IMR-90 (cell line): ENCODE results near the gene ZDHHC8. TPM values are rescaled to one million over a fixed set of nuclear protein-coding genes. Genes with fewer than 3 reads are reported as not detected.

ENCODE experiments used
- ATAC-seq: fragments of 200-7000 bp; cut with Tn5 transposase; 2 replicates; pipeline ENCODE4 v1.9.1; 2020; ENCODE audit warnings: low read depth, mild to moderate bottlenecking, moderate library complexity
- BruUV-seq: library from RNA; stranded (reverse); fragments of 400-500 nt; replicated peaks from 2 replicates; lab custom pipeline; 2021; lab: Mats Ljungman, UMichigan
- CTCF ChIA-PET: fragments of 300-600 bp; formaldehyde crosslinking; extraction: SDS; loops from one replicate; lab custom pipeline; 2021; ENCODE audit warnings: antibody characterized with exemption; lab: Yijun Ruan, JAX
- POLR2A ChIA-PET: fragments of 300-600 bp; sonication (Branson Sonifier 250); formaldehyde crosslinking; loops from one replicate; lab custom pipeline; 2022; ENCODE audit warnings: antibody characterized with exemption; ENCODE audit not compliant: unreplicated experiment; lab: Charles Lee
- DNase-seq: peaks from one replicate; pipeline ENCODE4 v3.0.0; 2013
- H2AFZ ChIP-seq: replicated peaks from 2 replicates; pipeline ENCODE3; 2013; ENCODE audit warnings: low read length, mild to moderate bottlenecking; ENCODE audit not compliant: poor library complexity
- H2AK5ac ChIP-seq: 2 replicates; pipeline ENCODE4 v1.6.1; 2013; ENCODE audit warnings: low read depth, low read length, inconsistent platforms
- H2AK9ac ChIP-seq: replicated peaks from 2 replicates; pipeline ENCODE3; 2013; ENCODE audit warnings: mild to moderate bottlenecking, low read depth, low read length, moderate library complexity; ENCODE audit not compliant: poor library complexity
- H2BK120ac ChIP-seq: 2 replicates; pipeline ENCODE4 v1.6.1; 2013; ENCODE audit warnings: low read depth, low read length, inconsistent platforms
- H2BK15ac ChIP-seq: 3 replicates; pipeline ENCODE4 v1.6.1; 2013; ENCODE audit warnings: low read depth, low read length, inconsistent platforms
- H2BK20ac ChIP-seq: 2 replicates; pipeline ENCODE4 v1.6.1; 2013; ENCODE audit warnings: low read depth, mild to moderate bottlenecking, inconsistent platforms, low read length, moderate library complexity
- H2BK5ac ChIP-seq: 2 replicates; pipeline ENCODE4 v1.6.1; 2013; ENCODE audit warnings: mild to moderate bottlenecking, low read depth, low read length, inconsistent platforms; ENCODE audit not compliant: poor library complexity, severe bottlenecking
- H3K14ac ChIP-seq: replicated peaks from 2 replicates; pipeline ENCODE4 v1.6.1; 2013; ENCODE audit warnings: low read depth, low read length, inconsistent platforms
- H3K18ac ChIP-seq: 2 replicates; pipeline ENCODE4 v1.6.1; 2013; ENCODE audit warnings: low read depth, low read length, control low read depth
- H3K23ac ChIP-seq: 2 replicates; pipeline ENCODE4 v1.6.1; 2013; ENCODE audit warnings: low read depth, low read length, inconsistent platforms
- H3K27ac ChIP-seq: 2 replicates; pipeline ENCODE4 v1.5.1; 2013; ENCODE audit warnings: mild to moderate bottlenecking, control low read depth, low read length; ENCODE audit not compliant: insufficient read depth
- H3K27me3 ChIP-seq: 2 replicates; pipeline ENCODE4 v1.6.1; 2013; ENCODE audit warnings: low read length; ENCODE audit not compliant: control insufficient read depth, insufficient read depth
- H3K36me3 ChIP-seq: 2 replicates; pipeline ENCODE4 v1.6.1; 2013; ENCODE audit warnings: low read length, mixed read lengths; ENCODE audit not compliant: control insufficient read depth, insufficient read depth
- H3K4ac ChIP-seq: 2 replicates; pipeline ENCODE4 v1.6.1; 2013; ENCODE audit warnings: low read depth, low read length, inconsistent platforms
- H3K4me1 ChIP-seq: 2 replicates; pipeline ENCODE4 v1.6.1; 2013; ENCODE audit warnings: low read length, mixed read lengths; ENCODE audit not compliant: control insufficient read depth, insufficient read depth
- H3K4me2 ChIP-seq: 2 replicates; pipeline ENCODE4 v1.6.1; 2013; ENCODE audit warnings: low read depth, mild to moderate bottlenecking, control low read depth, low read length, moderate library complexity
- H3K4me3 ChIP-seq: 2 replicates; pipeline ENCODE4 v1.5.1; 2013; ENCODE audit warnings: low read depth, mild to moderate bottlenecking, control low read depth, low read length, moderate library complexity; ENCODE audit not compliant: insufficient read depth
- H3K56ac ChIP-seq: 2 replicates; pipeline ENCODE4 v1.6.1; 2013; ENCODE audit warnings: low read length, inconsistent platforms; ENCODE audit not compliant: insufficient read depth; ENCODE audit errors: extremely low read depth
- H3K79me1 ChIP-seq, 2 experiments: 2 replicates each; pipeline ENCODE4 v1.6.1; 2013; ENCODE audit warnings: low read length in 2 of 2, inconsistent platforms in 1 of 2, low read depth in 1 of 2
- H3K9ac ChIP-seq: 2 replicates; pipeline ENCODE4 v1.6.1; 2013; ENCODE audit warnings: low read depth, low read length, control low read depth
- H3K9me1 ChIP-seq: 2 replicates; pipeline ENCODE4 v1.6.1; 2013; ENCODE audit warnings: low read length, inconsistent platforms; ENCODE audit not compliant: insufficient read depth
- H3K9me3 ChIP-seq: 2 replicates; pipeline ENCODE4 v1.6.1; 2013; ENCODE audit warnings: low read length; ENCODE audit not compliant: control insufficient read depth, insufficient read depth
- H4K20me1 ChIP-seq: 2 replicates; pipeline ENCODE4 v1.6.1; 2013; ENCODE audit warnings: low read length, inconsistent platforms; ENCODE audit not compliant: insufficient read depth
- H4K5ac ChIP-seq: 2 replicates; pipeline ENCODE4 v1.6.1; 2013; ENCODE audit warnings: mild to moderate bottlenecking, low read depth, low read length, control low read depth
- H4K8ac ChIP-seq, 2 experiments: 2 replicates each; pipeline ENCODE4 v1.6.1; 2013; ENCODE audit warnings: low read depth in 2 of 2, low read length in 2 of 2, control low read depth in 1 of 2, inconsistent platforms in 1 of 2
- H4K91ac ChIP-seq: 2 replicates; pipeline ENCODE4 v1.6.1; 2013; ENCODE audit warnings: low read depth, low read length, inconsistent platforms; ENCODE audit not compliant: insufficient read depth
- BHLHE40 ChIP-seq: fragments of 150-350 bp; IDR thresholded peaks from 2 replicates; pipeline ENCODE4 v1.6.1; 2016; ENCODE audit warnings: mild to moderate bottlenecking, low read depth, low read length
- CEBPB ChIP-seq: IDR thresholded peaks from 2 replicates; pipeline ENCODE4 v1.6.1; 2012; ENCODE audit warnings: low read depth, low read length, improper control_type of control experiment
- CHD1 ChIP-seq: IDR thresholded peaks from 2 replicates; pipeline ENCODE4 v1.6.1; 2012; ENCODE audit warnings: low read depth, low read length, improper control_type of control experiment
- ELK1 ChIP-seq: fragments of 150-350 bp; IDR thresholded peaks from 2 replicates; pipeline ENCODE4 v1.6.1; 2016; ENCODE audit warnings: low read depth, mild to moderate bottlenecking, low read length, moderate library complexity, borderline replicate concordance
- FOS ChIP-seq: fragments of 150-350 bp; IDR thresholded peaks from 2 replicates; pipeline ENCODE4 v1.6.1; 2016; ENCODE audit warnings: low read depth, low read length
- MAFK ChIP-seq: IDR thresholded peaks from 2 replicates; pipeline ENCODE4 v1.6.1; 2012; ENCODE audit warnings: low read depth, low read length, improper control_type of control experiment
- MAZ ChIP-seq: IDR thresholded peaks from 2 replicates; pipeline ENCODE4 v1.6.1; 2012; ENCODE audit warnings: low read depth, mild to moderate bottlenecking, low read length, improper control_type of control experiment, moderate library complexity, borderline replicate concordance
- MXI1 ChIP-seq: IDR thresholded peaks from 2 replicates; pipeline ENCODE4 v1.6.1; 2012; ENCODE audit warnings: low read depth, mild to moderate bottlenecking, low read length, moderate library complexity, borderline replicate concordance
- NFE2L2 ChIP-seq: fragments of 150-350 bp; IDR thresholded peaks from 2 replicates; pipeline ENCODE4 v1.6.1; 2016; ENCODE audit warnings: low read depth, mild to moderate bottlenecking, low read length
- POLR2A ChIP-seq: IDR thresholded peaks from 2 replicates; pipeline ENCODE4 v1.6.1; 2012; ENCODE audit warnings: mild to moderate bottlenecking, low read depth, low read length
- RAD21 ChIP-seq: IDR thresholded peaks from 2 replicates; pipeline ENCODE4 v1.6.1; 2012; ENCODE audit warnings: low read length, improper control_type of control experiment
- RCOR1 ChIP-seq: IDR thresholded peaks from 2 replicates; pipeline ENCODE4 v1.6.1; 2012; ENCODE audit warnings: mild to moderate bottlenecking, low read length, improper control_type of control experiment; ENCODE audit not compliant: insufficient replicate concordance
- RFX5 ChIP-seq: IDR thresholded peaks from 2 replicates; pipeline ENCODE4 v1.8.0; 2012; ENCODE audit warnings: low read depth, mild to moderate bottlenecking, low read length, moderate library complexity
- SMC3 ChIP-seq: fragments of 150-350 bp; IDR thresholded peaks from 2 replicates; pipeline ENCODE4 v1.6.1; 2016; ENCODE audit warnings: low read depth, mild to moderate bottlenecking, antibody characterized with exemption, low read length, moderate library complexity
- USF2 ChIP-seq: fragments of 150-350 bp; IDR thresholded peaks from 2 replicates; pipeline ENCODE4 v1.6.1; 2017; ENCODE audit warnings: mild to moderate bottlenecking, antibody characterized with exemption, low read length, low read depth
- WGBS, 2 experiments: methylation state at CpG; one replicate each; pipeline versions ENCODE4 v1.1.5 to v1.1.7; 2013; ENCODE audit warnings: missing lambda C conversion rate in 2 of 2; ENCODE audit not compliant: insufficient read length in 1 of 2; ENCODE audit errors: extremely low coverage in 2 of 2; 5-methylcytosine and 5-hydroxymethylcytosine counted together
- dilution Hi-C: fragments of 300-500 bp; cut with HindIII; formaldehyde crosslinking; loops from one replicate; pipeline ENCODE4 v1.14.3; 2018; ENCODE audit warnings: low sequenced_read_pairs; ENCODE audit not compliant: unreplicated experiment
- in situ Hi-C: fragments of 300-500 bp; cut with MboI; formaldehyde crosslinking; loops from 3 replicates; pipeline ENCODE4 v1.14.3; 2019; ENCODE audit warnings: low sequenced_read_pairs, inconsistent platforms, mixed read lengths
- intact Hi-C: fragments of 100-400 bp; cut with micrococcal nuclease; formaldehyde crosslinking; loops from 2 replicates; pipeline ENCODE4 v1.10.0; 2022
- polyA plus RNA-seq, 3 experiments: library from polyadenylated mRNA; depleted of rRNA; stranded (reverse); fragments of >200 nt; gene quantifications; 2 replicates each; pipeline ENCODE4 v1.2.3, GENCODE V29; 2012; ENCODE audit warnings: low replicate concordance in 1 of 3
- total RNA-seq: library from RNA; depleted of rRNA; stranded (reverse); fragments of >200 nt; gene quantifications from 2 replicates; pipeline ENCODE4 v1.2.3, GENCODE V29; 2012
- TF ChIP-seq, protein P1 (sequence below): conservative IDR thresholded peaks from 2 replicates; pipeline ENCODE4 v1.5.1; 2012; ENCODE audit warnings: mild to moderate bottlenecking, low read depth, low read length, improper control_type of control experiment

Gene ZDHHC8
- total and polyA plus RNA-seq, 2 of the 4 experiments (the other 2 are of a cell fraction): 2.5 to 72.6 TPM

GRCh38 chr22:20153945-20154344 is 22.3 kb downstream of the ZDHHC8 start:
- H3K9me3 ChIP-seq: no peaks in the 10 kb centered on the region
- H3K79me1 ChIP-seq: no peaks in the 10 kb centered on the region
- no peak overlapping the region for H3K27ac ChIP-seq
- DNase-seq: peak; percentile 20
- H4K20me1 ChIP-seq: peaks cover 11% of the 10 kb centered on the region; the same call in 1 of the 2 replicates
- intact Hi-C loops: no loop called here
- peaks cover 4% of the 10 kb centered on the region; the same call in 1 of the 2 replicates for H3K27me3 ChIP-seq
- H3K4ac ChIP-seq: peak overlapping the region; percentile 25
- dilution Hi-C loops: no loop called here
- H2AK5ac ChIP-seq: peak overlapping the region; percentile 27; the same call in 1 of the 2 replicates
- H3K4me2 ChIP-seq: peak overlapping the region; percentile 5; the same call in 1 of the 2 replicates
- no peak overlapping the region for H3K4me3 ChIP-seq
- H3K9me1 ChIP-seq: no peaks in the 10 kb centered on the region
- TF ChIP-seq CEBPB (no peak), MAZ (no peak), RAD21 (no peak), RFX5 (no peak), USF2 (no peak), MAFK (no peak), CHD1 (no peak), SMC3 (no peak), NFE2L2 (no peak), POLR2A (no peak), BHLHE40 (no peak), ELK1 (no peak), RCOR1 (no peak), MXI1 (no peak), FOS (no peak)
- TF ChIP-seq, protein P1, sequence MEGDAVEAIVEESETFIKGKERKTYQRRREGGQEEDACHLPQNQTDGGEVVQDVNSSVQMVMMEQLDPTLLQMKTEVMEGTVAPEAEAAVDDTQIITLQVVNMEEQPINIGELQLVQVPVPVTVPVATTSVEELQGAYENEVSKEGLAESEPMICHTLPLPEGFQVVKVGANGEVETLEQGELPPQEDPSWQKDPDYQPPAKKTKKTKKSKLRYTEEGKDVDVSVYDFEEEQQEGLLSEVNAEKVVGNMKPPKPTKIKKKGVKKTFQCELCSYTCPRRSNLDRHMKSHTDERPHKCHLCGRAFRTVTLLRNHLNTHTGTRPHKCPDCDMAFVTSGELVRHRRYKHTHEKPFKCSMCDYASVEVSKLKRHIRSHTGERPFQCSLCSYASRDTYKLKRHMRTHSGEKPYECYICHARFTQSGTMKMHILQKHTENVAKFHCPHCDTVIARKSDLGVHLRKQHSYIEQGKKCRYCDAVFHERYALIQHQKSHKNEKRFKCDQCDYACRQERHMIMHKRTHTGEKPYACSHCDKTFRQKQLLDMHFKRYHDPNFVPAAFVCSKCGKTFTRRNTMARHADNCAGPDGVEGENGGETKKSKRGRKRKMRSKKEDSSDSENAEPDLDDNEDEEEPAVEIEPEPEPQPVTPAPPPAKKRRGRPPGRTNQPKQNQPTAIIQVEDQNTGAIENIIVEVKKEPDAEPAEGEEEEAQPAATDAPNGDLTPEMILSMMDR: no peak
- no TSS peak for BruUV-seq
- in situ Hi-C loops: loop anchor here (10.0 kb wide), 1 partner anchor 301 kb away; no protein-coding TSS in a partner anchor
- H3K18ac ChIP-seq: no peak overlapping the region
- no peak overlapping the region for H3K23ac ChIP-seq
- no peak overlapping the region for H4K91ac ChIP-seq
- H3K9ac ChIP-seq: no peak overlapping the region; the same call in 1 of the 2 replicates
- H4K5ac ChIP-seq: no peak overlapping the region
- POLR2A ChIA-PET: no interaction called here
- no peak overlapping the region for H2BK15ac ChIP-seq
- H3K56ac ChIP-seq: no peak overlapping the region
- 40% methylated on average over 5 of the region's 16 CpGs; no CpG with 5 or more reads in 1 of the 2 experiments for WGBS, 2 experiments
- H3K14ac ChIP-seq: peak overlapping the region; percentile 50
- no peak overlapping the region for H2BK5ac ChIP-seq
- H2BK20ac ChIP-seq: no peak overlapping the region
- peak; percentile 27; the same call in 1 of the 2 replicates for ATAC-seq
- no peaks in the 10 kb centered on the region for H3K36me3 ChIP-seq
- peaks cover 8% of the 10 kb centered on the region for H3K4me1 ChIP-seq
- H2AK9ac ChIP-seq: peak overlapping the region; percentile 61
- H4K8ac ChIP-seq: peak overlapping the region in 1 of 2 experiments; percentile 21; a peak in 1 of 4 replicates
- CTCF ChIA-PET: no interaction called here
- H2AFZ ChIP-seq: peak overlapping the region; percentile 67
- H2BK120ac ChIP-seq: no peak overlapping the region
